ENCODE data around the gene FAM117A. TPM values are rescaled to one million over a fixed set of nuclear protein-coding genes. Genes with fewer than 3 reads are reported as not detected.

The FAM117A gene
- total and polyA plus RNA-seq, 10 of the 15 experiments (the other 5 are each of a cell fraction or from before 2014, with no cell fraction given), result 2.1 to 29.6 (median 20.0) TPM

GRCh38 chr17:49793309-49793708 is 29.4 kb upstream of the FAM117A start:
- Histone ChIP-seq H3K79me2 (ENCODE audit: control insufficient read depth, insufficient read depth, low read length) (peaks cover 40% of the 10 kb centered on the region), H4K20me1 (ENCODE audit: control insufficient read depth, insufficient read depth) (0 out of 2 replicates have a peak, but pooled peaks cover 3% of the 10 kb centered on the region), H3K9ac (ENCODE audit: control insufficient read depth, insufficient read depth, low read length) (no peak overlapping the region), H3K9me3 (replicated peaks; ENCODE audit: control insufficient read depth, insufficient read depth, low read length) (no peaks in the 10 kb centered on the region), H3K27ac (ENCODE audit: control insufficient read depth, insufficient read depth) (no peak overlapping the region), H3K4me1 (ENCODE audit: control insufficient read depth, insufficient read depth, low read length) (peaks cover 3% of the 10 kb centered on the region), H3K4me2 (ENCODE audit: control insufficient read depth, insufficient read depth) (no peak overlapping the region; the same call in 1 of the 2 replicates), H3K36me3 (ENCODE audit: control insufficient read depth in 2 of 2, insufficient read depth in 2 of 2, low read length in 1 of 2) (peaks cover 4 to 25% of the 10 kb centered on the region in 2 experiments), H3K4me3 (no peak overlapping the region), H3K27me3 (replicated peaks in 1 of 2; ENCODE audit: control insufficient read depth in 2 of 2, insufficient read depth in 2 of 2, low read length in 1 of 2) (no peaks in the 10 kb centered on the region), H2AFZ (ENCODE audit: control insufficient read depth, low read depth, low read length) (no peak overlapping the region)
- in situ Hi-C loops (cut with MboI) (no loop called here), intact Hi-C loops (cut with micrococcal nuclease; ENCODE audit: unreplicated experiment) (no loop called here)
- FAIRE-seq (no peak), ATAC-seq (no peak), DNase-seq (ENCODE audit: low read depth, low spot score) (no peak)
- BruUV-seq (replicated peaks), result no TSS peak
- ChIA-PET RAD21 (ENCODE audit: unreplicated experiment) (no interaction called here), SMC1A (ENCODE audit: uncharacterized antibody, unreplicated experiment) (interaction anchor here (0.8 kb wide), 1 partner anchor 78 kb away, joined by 3 read pairs; no protein-coding TSS in a partner anchor), CTCF (no interaction called here), POLR2A (interaction anchor here (0.9 kb wide), 1 partner anchor 236 kb away, joined by 3 read pairs; no protein-coding TSS in a partner anchor)
- WGBS (ENCODE audit: insufficient coverage, insufficient replicate concordance, low lambda C conversion rate, missing lambda C conversion rate), result 98% methylated on average over 3 of the region's 3 CpGs
- TF ChIP-seq YY1 (IDR thresholded peaks at IDR 0.05; ENCODE audit: low read depth, low read length) (no peak), JUND (IDR thresholded peaks at IDR 0.05; ENCODE audit: low read depth, low read length) (no peak), NBN (IDR thresholded peaks at IDR 0.05) (no peak), MEF2B (IDR thresholded peaks at IDR 0.05; ENCODE audit: partially characterized antibody, poor library complexity, severe bottlenecking) (no peak), YBX1 (IDR thresholded peaks at IDR 0.05) (no peak), NR2F1 (conservative IDR thresholded peaks at IDR 0.05) (no peak), JUNB (IDR thresholded peaks at IDR 0.05) (no peak), EZH2 (IDR thresholded peaks at IDR 0.05; ENCODE audit: borderline replicate concordance, control insufficient read depth, low read depth, low read length) (no peak), MYC (IDR thresholded peaks at IDR 0.05; ENCODE audit: insufficient read depth, insufficient read length, insufficient replicate concordance, low read length, severe bottlenecking) (no peak), NR2C2 (IDR thresholded peaks at IDR 0.05; ENCODE audit: borderline replicate concordance, control insufficient read depth, insufficient read length, low read depth) (no peak), RELB (IDR thresholded peaks at IDR 0.05; ENCODE audit: low read depth) (no peak), BCL3 (IDR thresholded peaks at IDR 0.05; ENCODE audit: borderline replicate concordance, insufficient read depth, low read depth, low read length, poor library complexity, severe bottlenecking) (no peak), HDAC2 (IDR thresholded peaks at IDR 0.05) (no peak), PBX3 (IDR thresholded peaks at IDR 0.05; ENCODE audit: insufficient replicate concordance, low read depth, low read length) (no peak), GABPA (IDR thresholded peaks at IDR 0.05; ENCODE audit: low read depth) (no peak)

All from GM12878 (cell line).